Body of pancreas (tissue), 4 donors: ENCODE measurements around the gene ST6GALNAC3.

Experiments used
- POLR2A ChIP-seq, 3 donors: fragments of 450-650 bp; IDR thresholded peaks; one replicate each; pipeline ENCODE4 v1.6.1; 2016; ENCODE audit warnings: antibody characterized with exemption in 3 of 3, mild to moderate bottlenecking in 2 of 3
- TF ChIP-seq, protein P1 (sequence below), 7 experiments: fragments of 450-650 bp in 4 of 7; fragments of 200-600 bp in 3 of 7; sonication (generic) in 3 of 7; IDR thresholded peaks; one replicate each; pipeline ENCODE4 v1.5.1; 2016 to 2019; ENCODE audit warnings: antibody characterized with exemption in 7 of 7

- no peak for TF ChIP-seq POLR2A (IDR thresholded peaks at IDR 0.05)
- TF ChIP-seq, protein P1, sequence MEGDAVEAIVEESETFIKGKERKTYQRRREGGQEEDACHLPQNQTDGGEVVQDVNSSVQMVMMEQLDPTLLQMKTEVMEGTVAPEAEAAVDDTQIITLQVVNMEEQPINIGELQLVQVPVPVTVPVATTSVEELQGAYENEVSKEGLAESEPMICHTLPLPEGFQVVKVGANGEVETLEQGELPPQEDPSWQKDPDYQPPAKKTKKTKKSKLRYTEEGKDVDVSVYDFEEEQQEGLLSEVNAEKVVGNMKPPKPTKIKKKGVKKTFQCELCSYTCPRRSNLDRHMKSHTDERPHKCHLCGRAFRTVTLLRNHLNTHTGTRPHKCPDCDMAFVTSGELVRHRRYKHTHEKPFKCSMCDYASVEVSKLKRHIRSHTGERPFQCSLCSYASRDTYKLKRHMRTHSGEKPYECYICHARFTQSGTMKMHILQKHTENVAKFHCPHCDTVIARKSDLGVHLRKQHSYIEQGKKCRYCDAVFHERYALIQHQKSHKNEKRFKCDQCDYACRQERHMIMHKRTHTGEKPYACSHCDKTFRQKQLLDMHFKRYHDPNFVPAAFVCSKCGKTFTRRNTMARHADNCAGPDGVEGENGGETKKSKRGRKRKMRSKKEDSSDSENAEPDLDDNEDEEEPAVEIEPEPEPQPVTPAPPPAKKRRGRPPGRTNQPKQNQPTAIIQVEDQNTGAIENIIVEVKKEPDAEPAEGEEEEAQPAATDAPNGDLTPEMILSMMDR (IDR thresholded peaks at IDR 0.05) = no peak
Observed at GRCh38 chr1:76583235-76583868, 508.8 kb downstream of the ST6GALNAC3 start.
